Measurements from ENCODE around the gene RASAL2.

RASAL2 gene

DNA sequence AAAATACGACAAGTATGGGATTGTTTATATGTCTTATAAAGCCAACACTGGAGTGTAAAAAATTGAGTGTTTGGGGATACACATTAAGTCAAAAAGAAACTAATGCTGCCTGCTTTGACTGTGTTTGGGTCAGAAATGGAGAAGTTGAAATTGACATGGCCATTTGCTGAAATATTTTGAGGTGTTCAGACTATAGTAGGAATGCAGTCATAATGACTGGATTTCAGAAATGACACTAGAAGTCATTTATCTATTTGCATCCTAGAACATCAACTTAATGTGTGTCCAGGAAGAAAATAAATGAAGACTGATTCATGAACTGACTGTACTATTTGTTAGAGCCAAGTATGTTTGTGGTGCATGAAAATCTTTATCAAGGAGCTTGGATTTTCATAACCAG is 28.4 kb downstream of the RASAL2 start:
- H3K4me2 ChIP-seq (ENCODE audit: low read length), result peak overlapping the region; percentile 63
- peak overlapping the region; percentile 18; the same call in 1 of the 2 replicates for H3K27ac ChIP-seq (ENCODE audit: low read length)
- 0 out of 2 replicates have a peak, but pooled peaks have one; percentile 38 for TF ChIP-seq EZH2phosphoT487 (IDR thresholded peaks at IDR 0.05; ENCODE audit: low read depth)
- TF ChIP-seq, protein P1, sequence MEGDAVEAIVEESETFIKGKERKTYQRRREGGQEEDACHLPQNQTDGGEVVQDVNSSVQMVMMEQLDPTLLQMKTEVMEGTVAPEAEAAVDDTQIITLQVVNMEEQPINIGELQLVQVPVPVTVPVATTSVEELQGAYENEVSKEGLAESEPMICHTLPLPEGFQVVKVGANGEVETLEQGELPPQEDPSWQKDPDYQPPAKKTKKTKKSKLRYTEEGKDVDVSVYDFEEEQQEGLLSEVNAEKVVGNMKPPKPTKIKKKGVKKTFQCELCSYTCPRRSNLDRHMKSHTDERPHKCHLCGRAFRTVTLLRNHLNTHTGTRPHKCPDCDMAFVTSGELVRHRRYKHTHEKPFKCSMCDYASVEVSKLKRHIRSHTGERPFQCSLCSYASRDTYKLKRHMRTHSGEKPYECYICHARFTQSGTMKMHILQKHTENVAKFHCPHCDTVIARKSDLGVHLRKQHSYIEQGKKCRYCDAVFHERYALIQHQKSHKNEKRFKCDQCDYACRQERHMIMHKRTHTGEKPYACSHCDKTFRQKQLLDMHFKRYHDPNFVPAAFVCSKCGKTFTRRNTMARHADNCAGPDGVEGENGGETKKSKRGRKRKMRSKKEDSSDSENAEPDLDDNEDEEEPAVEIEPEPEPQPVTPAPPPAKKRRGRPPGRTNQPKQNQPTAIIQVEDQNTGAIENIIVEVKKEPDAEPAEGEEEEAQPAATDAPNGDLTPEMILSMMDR (IDR thresholded peaks at IDR 0.05; ENCODE audit: low read depth, low read length), result no peak
- no peaks in the 10 kb centered on the region for H3K79me2 ChIP-seq (ENCODE audit: low read length)
- no peaks in the 10 kb centered on the region for H3K9me3 ChIP-seq (ENCODE audit: insufficient read depth, low read length)
- H3K9ac ChIP-seq (ENCODE audit: low read length), result no peak overlapping the region
- peaks cover 26% of the 10 kb centered on the region for H3K4me1 ChIP-seq (ENCODE audit: low read length)
- no peaks in the 10 kb centered on the region for H3K27me3 ChIP-seq (ENCODE audit: low read depth, low read length)
- H3K36me3 ChIP-seq (replicated peaks; ENCODE audit: low read depth, low read length), result no peaks in the 10 kb centered on the region
- no peak overlapping the region for H2AFZ ChIP-seq (ENCODE audit: low read depth, low read length)
- H4K20me1 ChIP-seq (ENCODE audit: insufficient read depth, low read length), result no peaks in the 10 kb centered on the region
- peak overlapping the region; percentile 10 for H3K4me3 ChIP-seq (ENCODE audit: low read length)

- peaks cover 27% of the 10 kb centered on the region for H3K4me1 ChIP-seq (ENCODE audit: low read length)
- H3K79me2 ChIP-seq (ENCODE audit: low read length), result no peaks in the 10 kb centered on the region
- H2AFZ ChIP-seq (ENCODE audit: low read depth, low read length), result no peak overlapping the region
- no peak overlapping the region for H3K9ac ChIP-seq (ENCODE audit: low read length)
- H3K4me3 ChIP-seq (ENCODE audit: low read length), result no peak overlapping the region
- TF ChIP-seq EZH2phosphoT487 (IDR thresholded peaks at IDR 0.05; ENCODE audit: low read depth), result no peak
- TF ChIP-seq, protein P1 (IDR thresholded peaks at IDR 0.05; ENCODE audit: low read depth, low read length), result no peak
- no peaks in the 10 kb centered on the region for H3K36me3 ChIP-seq (replicated peaks; ENCODE audit: low read depth, low read length)
- no peaks in the 10 kb centered on the region for H3K27me3 ChIP-seq (ENCODE audit: low read depth, low read length)
- H3K4me2 ChIP-seq (ENCODE audit: low read length), result no peak overlapping the region
- no peaks in the 10 kb centered on the region for H4K20me1 ChIP-seq (ENCODE audit: insufficient read depth, low read length)
- no peaks in the 10 kb centered on the region for H3K9me3 ChIP-seq (ENCODE audit: insufficient read depth, low read length)
- no peak overlapping the region for H3K27ac ChIP-seq (ENCODE audit: low read length)
Observed at GRCh38 chr1:178124115-178124514, 30.2 kb downstream of the RASAL2 start.

DNA sequence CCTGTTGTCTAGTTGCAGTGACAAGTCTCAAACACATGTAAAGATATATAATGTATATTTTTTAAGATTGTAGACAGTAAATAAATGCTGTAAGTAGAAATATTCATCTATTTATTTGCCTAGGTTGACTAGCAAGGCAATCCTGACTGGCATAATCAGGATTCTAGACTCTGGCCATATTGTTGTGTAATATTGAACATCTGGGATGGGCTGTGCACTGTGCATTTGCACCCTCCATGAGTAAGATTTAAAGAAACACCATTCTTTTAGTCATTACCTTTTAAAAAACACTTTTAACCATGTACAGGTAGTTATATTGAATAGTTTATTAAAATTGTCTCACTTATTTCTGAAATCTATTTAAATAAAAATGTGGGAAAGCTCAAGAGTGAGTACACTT is 32.4 kb downstream of the RASAL2 start:
- Histone ChIP-seq H3K79me2 (ENCODE audit: low read length) (no peaks in the 10 kb centered on the region), H3K9ac (ENCODE audit: low read length) (no peak overlapping the region), H3K4me1 (ENCODE audit: low read length) (peaks cover 27% of the 10 kb centered on the region), H3K9me3 (ENCODE audit: insufficient read depth, low read length) (no peaks in the 10 kb centered on the region), H3K4me2 (ENCODE audit: low read length) (no peak overlapping the region), H2AFZ (ENCODE audit: low read depth, low read length) (no peak overlapping the region), H3K36me3 (replicated peaks; ENCODE audit: low read depth, low read length) (no peaks in the 10 kb centered on the region), H3K27ac (ENCODE audit: low read length) (no peak overlapping the region), H4K20me1 (ENCODE audit: insufficient read depth, low read length) (no peaks in the 10 kb centered on the region), H3K27me3 (ENCODE audit: low read depth, low read length) (no peaks in the 10 kb centered on the region), H3K4me3 (ENCODE audit: low read length) (no peak overlapping the region)
- TF ChIP-seq, protein P1 (IDR thresholded peaks at IDR 0.05; ENCODE audit: low read depth, low read length), result no peak
- no peak for TF ChIP-seq EZH2phosphoT487 (IDR thresholded peaks at IDR 0.05; ENCODE audit: low read depth)

DNA sequence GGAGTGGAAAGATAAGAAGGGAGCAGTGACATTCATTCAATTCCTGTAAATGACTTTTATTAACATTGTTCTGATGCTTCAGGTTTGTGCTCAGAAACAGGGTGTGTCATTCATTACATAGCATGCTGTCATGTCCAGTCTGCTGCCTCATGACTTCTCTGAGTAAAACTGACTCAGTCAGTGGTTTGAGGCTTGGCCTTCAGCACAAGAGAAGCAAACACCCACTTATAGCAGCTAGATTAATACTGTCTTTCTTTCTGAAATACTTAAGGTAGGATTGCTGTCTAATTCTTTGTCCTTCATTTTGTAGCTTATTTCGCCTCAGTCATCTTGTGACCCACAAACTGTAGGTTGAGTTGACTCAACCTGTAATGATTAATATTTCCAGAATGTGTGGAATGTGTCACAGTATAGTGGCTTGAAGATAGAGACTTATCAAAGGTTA is 32.9 kb downstream of the RASAL2 start:
- Histone ChIP-seq H3K9ac (ENCODE audit: low read length) (no peak overlapping the region), H3K4me1 (ENCODE audit: low read length) (peaks cover 25% of the 10 kb centered on the region), H3K36me3 (replicated peaks; ENCODE audit: low read depth, low read length) (no peaks in the 10 kb centered on the region), H3K4me3 (ENCODE audit: low read length) (no peak overlapping the region), H3K27me3 (ENCODE audit: low read depth, low read length) (no peaks in the 10 kb centered on the region), H3K4me2 (ENCODE audit: low read length) (no peak overlapping the region), H3K27ac (ENCODE audit: low read length) (no peak overlapping the region), H3K79me2 (ENCODE audit: low read length) (no peaks in the 10 kb centered on the region), H4K20me1 (ENCODE audit: insufficient read depth, low read length) (no peaks in the 10 kb centered on the region), H3K9me3 (ENCODE audit: insufficient read depth, low read length) (no peaks in the 10 kb centered on the region), H2AFZ (ENCODE audit: low read depth, low read length) (no peak overlapping the region)
- no peak for TF ChIP-seq EZH2phosphoT487 (IDR thresholded peaks at IDR 0.05; ENCODE audit: low read depth)
- TF ChIP-seq, protein P1 (IDR thresholded peaks at IDR 0.05; ENCODE audit: low read depth, low read length), result no peak
